Cortex of kidney (tissue), 1 donor: ENCODE measurements around the gene GRM1.

ENCODE experiments used
- DNase-seq: peaks from one replicate; lab custom pipeline; 2025; lab: John Stamatoyannopoulos, UW

The GRM1 gene

DNA sequence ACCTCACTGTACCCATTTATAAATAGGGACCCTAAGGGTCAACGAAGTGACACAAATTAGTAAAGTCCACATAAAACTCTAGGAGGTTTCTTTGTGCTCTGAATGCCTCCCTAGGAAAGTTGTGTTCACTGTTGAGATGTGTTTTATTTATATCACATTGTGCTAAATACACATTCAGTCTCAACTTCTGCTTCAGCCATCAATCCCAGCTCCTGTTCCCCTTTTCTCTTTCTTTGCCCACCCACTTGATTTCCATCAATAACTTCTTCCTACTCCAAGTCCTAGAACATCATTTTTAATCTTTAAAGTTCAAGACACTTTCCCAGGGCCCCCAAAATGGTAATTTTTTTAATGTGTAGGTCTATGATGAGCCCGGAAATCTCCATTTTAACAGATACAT is 306.5 kb downstream of the GRM1 start:
- no peak for DNase-seq

DNA sequence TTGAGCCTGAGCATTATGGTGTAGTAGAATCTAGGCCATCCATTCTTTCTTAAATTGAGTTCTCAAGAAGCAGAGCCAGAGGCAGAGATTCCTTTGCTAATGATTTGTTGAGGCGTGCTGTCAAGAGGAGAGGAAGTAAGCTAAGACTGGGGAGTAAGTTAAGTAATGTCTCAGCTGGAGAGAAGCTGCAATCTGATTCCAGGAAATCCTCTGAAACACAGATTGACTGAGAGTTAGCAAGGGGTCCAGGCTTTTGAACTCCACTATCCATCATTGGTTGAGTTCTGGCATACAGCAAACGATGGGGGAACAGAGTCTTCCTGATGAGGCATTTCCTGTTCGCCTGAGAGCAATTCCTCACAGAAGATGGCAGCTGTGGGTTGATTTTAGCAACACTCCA is 307.3 kb downstream of the GRM1 start:
- DNase-seq = no peak

DNA sequence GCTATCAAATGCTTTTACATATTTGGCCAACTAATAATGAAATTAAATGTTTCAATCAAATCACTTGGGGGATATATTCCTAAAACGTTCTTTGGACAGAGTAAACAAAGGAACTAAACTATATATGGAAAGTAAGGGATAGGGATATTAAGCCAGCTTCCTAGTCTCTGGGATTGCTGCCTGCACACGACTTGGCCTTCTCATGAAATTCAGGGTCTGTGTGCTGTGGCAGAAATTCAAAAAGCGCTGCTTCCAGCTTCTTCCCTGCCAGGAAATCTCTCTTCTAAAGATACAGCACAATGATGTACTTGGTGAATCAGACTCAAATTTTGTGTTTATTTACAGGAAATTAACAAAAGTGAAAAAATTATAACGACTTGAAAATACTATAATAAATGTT is 308.5 kb downstream of the GRM1 start:
- no peak for DNase-seq

DNA sequence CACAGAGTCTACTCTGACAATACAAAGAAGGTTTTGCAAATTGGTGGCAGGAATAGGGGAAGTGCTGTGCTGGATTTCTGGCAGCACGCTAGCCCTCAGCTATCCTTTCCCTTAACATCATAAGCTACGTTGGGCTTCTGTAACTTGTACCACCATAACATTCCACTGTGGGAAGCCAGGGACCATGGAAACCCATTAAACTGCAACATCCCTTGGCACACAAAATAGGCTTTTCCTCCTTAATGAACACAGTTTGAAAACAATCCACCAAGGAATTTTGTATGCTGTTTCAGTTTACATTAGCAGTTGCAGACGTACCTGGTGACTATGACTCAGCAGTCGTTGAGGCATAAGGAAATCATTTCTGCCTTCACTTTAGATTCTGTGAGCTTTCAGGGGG is 310.9 kb downstream of the GRM1 start:
- DNase-seq = no peak

DNA sequence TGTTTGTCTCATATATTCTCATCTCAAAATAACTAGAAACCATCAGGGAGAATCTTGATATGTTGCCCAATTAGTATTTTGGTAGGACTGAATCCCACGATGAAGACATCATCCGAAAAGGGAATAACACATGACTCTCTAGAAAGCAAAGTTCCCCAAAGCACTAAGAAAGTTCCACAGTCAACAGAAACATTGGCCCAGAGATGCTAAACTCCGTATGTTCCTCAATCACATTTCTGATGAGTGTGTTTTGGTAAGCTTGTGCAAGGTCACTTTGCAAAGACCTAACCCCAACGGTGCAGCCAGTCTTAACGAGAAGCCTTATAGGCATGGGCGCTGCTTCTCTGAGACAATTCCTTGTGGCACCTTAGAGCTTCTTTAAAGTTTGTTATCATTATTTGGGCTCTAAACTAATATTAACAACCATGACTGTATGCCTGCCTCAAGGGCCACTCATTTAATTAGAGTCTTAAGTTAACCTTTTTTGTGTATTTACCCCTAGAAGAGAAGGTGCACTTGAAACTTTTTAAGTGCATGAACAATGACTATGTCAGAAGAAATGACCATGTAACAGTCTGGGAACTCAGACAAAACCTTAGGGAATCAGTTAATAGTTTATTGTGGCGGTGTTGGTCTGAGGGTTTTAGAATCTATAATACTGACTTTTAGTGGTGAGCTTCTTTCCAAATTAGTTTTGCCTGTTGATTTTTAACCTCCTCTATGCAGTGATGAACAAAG is 312.8 kb downstream of the GRM1 start:
- no peak for DNase-seq

DNA sequence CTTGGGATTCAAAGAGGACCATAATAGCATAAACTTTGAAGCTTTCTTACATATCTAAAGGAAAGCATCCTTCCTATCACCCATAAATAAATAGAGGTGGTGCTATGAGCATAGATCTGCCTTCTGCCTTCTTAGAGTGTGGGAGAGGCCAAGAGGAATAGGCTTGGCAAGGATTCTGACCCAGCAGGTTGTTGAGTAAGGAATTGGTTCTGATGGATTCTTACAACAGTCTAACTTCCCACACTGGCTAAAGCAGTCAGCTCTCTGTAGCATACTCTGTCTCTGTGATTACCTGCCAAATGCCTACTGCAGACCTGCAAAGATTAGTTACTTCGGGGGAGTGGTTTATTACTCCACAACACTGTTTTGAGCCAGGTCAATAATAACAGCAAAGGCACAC is 316.7 kb downstream of the GRM1 start:
- no peak for DNase-seq

DNA sequence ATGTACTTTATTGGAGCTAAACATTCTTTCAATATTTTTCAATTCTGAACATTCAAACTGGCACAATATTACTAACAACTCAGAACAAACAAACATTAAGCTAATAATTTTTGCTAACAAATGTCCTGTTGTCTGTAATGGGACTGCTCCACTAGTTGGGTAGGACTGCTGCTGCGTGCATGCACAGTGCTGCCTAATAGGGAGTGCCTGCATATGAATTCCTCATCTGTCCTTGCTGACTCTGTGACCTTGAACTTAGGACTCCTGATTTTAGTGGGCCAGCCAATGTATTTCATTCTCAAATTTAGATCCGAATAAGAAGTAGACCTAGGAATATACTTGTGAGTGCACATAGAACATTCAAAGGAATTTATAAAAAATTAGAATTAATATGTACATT is 318.2 kb downstream of the GRM1 start:
- no peak for DNase-seq

DNA sequence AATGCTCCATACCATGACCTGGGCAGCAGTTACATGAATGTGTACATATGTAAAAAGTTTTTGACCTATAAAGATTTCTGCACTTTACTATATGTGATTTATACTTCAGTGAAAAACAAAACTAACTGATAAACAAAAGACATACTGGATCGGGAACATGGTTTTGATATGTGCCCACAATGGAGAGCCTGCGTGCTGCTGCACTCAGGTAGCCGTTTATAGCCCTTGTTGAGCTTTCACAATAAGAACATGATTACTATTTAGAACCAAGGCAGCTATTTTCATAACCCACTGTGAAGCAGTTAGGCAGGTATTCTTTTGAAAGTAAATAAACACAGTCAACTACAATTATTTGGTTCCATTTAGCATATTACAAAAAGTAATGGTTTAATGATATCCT is 318.8 kb downstream of the GRM1 start:
- no peak for DNase-seq

DNA sequence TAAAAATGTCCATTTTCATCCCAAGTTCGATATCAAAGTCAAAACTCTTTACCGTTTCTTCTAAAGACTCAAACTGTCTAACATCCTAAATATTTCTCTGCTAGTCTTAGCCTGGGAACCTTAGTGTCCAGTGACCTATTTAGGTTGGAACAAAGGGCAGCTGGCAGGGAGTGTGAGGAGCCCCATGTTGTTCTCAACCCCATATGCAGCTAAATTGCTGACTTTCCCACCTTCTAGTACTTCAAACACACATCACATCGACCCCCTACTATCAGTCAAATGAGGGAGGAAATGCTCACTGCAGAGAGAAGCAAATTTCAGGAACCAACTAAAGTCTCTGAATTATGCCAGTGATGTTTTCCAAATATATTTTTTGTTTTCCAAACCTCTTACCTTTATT is 322.2 kb downstream of the GRM1 start:
- DNase-seq = no peak

DNA sequence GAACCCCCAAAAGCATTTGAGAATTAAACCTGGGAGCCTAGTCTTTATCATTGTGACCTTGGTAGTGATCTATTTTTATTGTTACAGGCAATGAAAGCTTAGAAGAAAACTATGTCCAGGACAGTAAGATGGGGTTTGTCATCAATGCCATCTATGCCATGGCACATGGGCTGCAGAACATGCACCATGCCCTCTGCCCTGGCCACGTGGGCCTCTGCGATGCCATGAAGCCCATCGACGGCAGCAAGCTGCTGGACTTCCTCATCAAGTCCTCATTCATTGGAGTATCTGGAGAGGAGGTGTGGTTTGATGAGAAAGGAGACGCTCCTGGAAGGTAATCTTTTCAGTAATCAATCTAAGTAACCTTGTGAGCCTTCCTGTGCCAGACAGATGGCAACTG is 323.3 kb downstream of the GRM1 start:
- DNase-seq = no peak

DNA sequence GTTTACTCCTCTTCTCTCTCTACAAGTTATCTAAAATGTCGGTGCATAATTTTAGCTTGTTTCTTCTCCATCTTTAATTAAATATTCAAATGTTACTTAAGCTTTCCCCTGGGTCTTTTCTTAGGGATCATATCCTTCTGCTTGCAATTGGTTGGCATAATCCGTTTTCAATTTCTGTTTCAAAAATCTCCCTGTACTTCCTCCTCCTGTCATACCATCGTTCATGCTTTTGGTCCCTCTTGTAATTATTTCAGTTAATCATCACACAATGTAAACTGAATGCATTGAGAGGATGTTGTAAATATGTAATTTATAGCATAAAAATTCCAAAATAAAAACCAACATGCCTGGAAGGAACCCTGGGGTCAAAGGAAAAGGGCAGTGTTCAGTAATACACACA is 325.6 kb downstream of the GRM1 start:
- DNase-seq = no peak

DNA sequence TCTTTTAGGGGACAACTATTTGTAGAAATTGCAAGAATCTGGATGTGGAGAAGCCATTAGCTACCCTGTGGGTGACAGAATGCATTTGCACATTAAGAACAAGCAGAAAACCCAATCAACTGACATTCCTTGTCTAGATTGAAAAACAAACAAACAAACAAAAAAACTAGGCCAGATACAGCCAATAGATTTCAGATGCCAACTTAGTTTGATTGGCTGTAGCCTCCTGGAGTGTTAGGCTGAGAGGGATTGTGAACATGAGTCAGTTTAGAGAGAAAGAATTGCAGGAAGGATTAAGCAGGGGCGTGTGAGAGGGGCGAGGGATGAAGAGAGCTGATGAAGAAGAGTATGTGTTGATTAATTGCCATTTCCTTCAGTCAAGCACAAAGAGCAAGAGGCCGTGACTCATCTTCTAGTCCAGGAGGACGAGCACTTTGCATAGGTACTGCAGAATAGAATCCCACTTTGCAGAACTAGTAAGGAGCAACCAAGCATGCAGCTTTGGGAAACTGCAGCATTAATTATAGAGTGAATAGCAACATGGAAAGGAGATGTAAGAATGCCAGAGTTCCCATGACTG is 326.7 kb downstream of the GRM1 start:
- DNase-seq = no peak

DNA sequence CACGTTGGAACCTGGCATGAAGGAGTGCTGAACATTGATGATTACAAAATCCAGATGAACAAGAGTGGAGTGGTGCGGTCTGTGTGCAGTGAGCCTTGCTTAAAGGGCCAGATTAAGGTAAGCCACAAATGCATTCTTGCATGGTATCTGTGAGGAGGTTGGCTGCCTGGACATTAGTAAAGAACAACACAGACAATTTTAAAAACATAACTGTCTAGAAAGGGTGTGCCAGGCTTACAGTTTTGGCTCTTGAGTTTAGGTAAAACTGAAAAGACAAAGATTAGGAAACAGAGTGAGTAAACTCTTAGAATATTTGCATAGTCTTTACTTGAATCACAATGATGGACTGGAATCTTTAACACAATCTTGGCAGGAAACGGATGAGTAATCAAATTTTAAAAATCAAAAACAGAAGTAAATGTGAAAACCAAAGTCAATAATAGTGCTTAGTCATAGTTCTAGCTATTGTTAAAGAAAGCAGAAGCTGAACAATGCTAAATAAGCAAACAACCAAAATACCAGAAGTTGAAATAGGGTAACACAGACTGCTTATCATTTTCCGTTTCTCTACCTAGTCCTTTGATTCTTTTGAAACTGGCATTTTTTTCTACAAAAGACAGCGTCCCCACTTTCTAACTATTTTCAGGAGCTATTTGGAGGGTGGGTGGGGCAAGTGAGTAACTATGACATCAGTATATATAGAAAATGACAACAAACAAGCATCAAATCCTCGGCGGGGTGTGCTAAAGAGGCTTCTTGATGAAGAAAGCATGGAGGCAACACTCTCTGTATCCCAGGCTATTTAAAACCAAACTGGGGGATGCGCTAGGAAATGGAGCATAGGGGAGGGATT is 328.9 kb downstream of the GRM1 start:
- no peak for DNase-seq

DNA sequence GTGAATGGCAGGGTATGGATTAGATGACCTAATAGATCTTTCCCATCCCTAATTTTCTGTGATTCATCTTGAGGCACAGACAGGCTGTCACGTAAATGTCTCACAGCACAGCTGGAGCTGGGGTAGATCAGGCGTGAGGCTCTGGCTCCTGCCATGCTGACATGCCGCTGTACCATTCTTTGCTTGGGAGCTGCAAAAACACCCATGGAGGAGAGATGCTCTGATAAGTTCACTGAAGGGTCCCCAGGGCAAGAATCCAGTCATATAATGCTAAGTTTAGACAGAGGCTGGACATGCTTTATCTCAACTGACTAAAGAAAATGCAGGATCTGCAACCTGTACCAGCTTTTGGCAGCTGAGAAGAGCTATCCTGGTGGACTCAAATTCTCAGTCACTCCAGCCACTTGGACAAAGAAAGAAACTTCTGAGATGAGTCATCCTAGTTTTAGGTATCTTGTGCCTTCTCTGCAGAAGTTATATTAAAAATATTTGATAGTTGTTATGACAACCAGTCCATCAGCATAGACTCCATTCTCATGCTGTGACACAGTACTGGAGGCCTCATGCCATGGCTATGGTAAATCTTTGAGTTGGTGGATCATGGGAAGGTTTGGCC is 329.7 kb downstream of the GRM1 start:
- no peak for DNase-seq

DNA sequence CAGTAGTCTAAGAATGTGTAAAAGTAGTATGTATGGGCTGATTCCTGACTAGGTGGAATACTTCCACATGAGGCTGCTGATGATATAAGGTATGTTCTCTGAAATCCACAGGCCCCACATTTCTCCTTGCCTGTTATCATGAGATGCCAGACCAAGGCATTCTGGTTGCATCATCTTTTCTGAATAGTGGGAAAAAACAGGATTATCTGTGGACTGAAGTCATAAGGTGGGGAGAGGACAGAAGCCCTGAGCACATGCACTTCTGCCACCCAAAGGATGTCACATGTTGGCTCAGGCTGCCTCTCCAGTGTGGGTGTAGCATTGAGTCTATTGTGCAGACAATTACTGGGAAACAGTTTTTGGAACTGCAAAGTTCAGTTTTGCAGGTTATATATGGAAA is 330.3 kb downstream of the GRM1 start:
- no peak for DNase-seq

DNA sequence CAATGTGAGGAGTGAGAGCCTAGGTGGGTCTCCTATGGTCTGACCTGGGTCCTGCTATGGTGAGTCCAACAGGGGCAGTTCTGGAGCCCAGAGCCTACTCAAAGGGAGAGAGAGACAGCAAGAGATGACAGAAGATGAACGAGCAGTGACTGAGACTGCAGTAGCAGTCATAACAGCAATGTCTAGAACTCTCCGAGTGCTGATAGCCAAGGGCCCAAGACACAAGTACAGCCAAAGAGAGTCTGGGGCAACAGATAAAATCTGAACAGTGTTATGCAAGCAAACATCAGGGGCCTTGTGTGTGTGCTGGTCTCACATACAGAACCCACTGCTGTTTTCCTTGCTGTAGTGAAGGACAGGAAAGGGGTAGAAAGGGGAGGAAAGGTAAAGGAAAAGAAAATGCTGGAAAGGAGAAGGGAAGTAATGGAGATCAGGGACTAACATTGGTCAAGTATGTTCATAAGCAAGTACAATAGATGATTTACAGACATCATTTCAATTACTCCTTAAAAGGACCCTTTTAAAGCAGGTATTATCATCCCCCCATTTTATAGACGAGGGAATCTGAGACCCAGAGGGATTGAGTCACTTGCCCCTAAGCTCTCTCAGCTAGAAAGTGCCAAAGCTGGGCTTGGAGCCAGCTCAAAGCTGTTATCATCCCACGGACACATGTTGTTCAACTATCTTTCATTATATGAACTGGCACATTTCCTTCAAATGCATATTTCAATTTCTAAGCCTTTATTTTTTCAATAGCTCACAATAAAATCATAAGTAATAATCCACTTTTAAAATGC is 332.5 kb downstream of the GRM1 start:
- no peak for DNase-seq

DNA sequence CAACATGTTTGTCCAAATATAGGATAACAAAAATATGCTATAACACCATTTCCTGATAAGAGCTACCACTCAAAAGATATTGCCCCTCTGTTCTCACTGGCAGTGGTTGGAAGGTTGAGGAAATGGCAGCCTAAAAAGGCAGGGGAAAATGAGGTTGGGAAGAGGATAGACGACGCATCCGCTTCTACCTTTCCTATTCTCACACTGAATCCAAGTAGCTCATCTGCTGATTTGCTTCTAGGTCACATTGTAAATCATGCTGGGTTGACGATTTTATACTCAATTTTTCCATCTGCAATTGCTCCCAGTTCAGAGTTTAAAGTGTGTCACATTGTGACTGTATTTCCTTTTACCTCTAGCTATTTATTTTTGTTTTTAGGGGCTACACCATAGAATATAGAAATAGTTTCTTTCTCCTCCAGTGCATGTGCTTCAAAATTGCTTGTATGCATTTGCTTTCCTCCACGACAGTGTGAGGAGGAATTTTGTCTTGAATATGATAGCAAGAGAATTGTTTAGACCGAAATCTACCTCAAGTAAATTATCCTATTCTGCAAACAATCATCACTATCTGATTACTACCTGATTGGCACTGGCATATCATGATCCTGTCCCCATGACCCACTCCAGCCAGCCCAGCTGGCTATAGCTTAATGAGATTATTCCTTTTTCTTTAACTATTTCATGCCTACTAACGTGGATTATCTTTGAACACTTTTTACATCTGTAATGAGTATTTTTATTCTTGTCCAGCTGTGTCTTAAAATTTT is 335.2 kb downstream of the GRM1 start:
- DNase-seq = no peak

DNA sequence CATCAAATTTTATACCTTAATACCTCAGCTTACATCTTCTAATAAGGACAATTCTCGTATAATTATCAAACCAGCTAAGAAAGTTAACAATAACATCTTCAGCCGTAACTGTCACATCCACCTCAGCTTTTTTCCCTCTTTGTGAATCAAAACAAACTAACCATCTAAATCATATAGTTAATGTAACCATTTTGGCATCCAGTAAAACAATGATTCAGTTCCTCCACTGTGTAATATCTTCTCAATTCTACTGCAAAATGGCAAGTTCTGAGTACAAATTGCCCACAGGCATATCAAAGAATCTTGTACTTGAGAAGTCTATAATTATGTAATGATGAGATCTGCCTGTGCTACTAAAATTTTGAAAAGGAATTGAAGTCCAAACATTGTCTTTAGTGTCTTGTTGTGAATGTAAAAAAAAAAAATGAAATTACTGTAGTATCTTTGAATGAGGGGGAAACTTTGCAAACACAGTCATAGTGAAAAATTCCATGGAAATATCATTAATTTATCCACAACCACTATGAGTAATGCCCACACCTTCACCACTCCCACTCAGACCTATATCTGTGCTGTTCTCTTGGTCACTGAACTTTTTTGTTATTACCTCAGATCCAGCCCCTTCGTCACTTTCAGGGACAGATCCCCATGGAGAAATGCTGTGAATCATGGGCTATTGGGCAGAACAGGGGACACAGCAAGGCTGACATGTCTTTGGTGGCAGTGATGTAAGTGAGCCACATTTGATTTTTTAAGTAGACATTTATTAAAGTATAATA is 336.1 kb downstream of the GRM1 start:
- DNase-seq = no peak

DNA sequence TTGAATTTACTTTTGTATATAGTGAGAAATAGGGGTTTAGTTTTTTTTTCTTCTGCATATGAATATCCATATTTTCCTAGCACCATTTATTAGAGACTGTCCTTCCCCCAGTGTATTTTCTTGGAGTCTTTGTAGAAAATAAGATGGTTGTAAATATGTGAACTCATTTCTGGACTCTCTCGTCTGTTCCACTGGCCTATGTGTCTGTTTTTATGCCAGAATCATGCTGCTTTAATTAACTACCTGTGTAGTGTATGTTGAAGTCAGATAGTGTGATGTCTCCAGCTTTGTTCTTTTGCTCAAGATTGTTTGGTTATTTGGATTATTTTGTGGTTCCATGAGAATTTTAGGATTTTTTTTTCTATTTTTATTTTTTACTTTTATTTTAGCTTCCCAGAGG is 338.2 kb downstream of the GRM1 start:
- DNase-seq = no peak

DNA sequence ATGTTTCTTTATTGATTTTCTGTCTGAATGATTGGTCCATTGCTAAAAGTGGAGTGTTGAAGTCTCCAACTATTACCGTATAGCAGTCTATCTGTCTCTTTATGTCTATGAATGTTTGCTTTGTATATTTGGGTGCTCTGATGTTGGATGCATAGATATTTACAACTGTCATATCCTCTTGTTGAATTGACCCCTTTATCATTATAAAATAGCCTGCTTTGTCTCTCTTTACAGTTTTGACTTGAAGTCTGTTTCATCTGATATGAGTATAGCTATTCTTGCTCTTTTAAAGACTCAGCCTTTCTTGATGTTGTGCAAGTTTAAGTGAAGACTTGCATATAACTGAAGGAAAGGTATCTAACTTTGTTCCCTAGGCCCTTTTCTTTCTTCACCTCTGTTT is 341.0 kb downstream of the GRM1 start:
- DNase-seq = no peak
